GM12872 (cell line): Measurements from ENCODE around the gene DMP1.

Source experiments
- CTCF ChIP-seq: IDR thresholded peaks from 3 replicates; pipeline ENCODE4 v1.5.1; 2011; ENCODE audit warnings: low read depth, mild to moderate bottlenecking, low read length, moderate library complexity; ENCODE audit not compliant: insufficient read depth

The DMP1 gene

GRCh38 chr4:87649980-87650379 is at the start of gene DMP1:
DMP1 (plus strand) TSS chr4:87650280; CDS start chr4:87656493, 6,213 bp downstream.
- TF ChIP-seq CTCF: no peak

DNA sequence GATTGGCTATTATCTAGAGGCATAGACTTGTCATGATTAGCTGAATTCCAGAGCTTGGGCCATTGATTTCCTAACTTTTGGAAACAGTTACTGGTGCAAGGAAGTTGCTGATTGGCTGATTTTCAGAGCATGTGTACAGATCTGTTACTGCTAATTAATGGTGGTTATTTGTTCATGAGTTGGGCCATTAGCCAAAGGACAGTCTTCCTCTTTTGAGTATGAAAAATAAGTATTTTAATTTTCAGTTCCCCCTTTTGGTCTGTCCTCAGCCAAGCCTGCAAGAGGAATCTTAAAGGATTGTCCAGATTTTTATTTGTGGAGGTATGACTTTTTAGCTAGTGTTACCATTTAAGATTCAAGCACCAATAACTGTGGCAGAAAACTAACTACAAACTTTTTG is 48.7 kb upstream of the DMP1 start:
- no peak for TF ChIP-seq CTCF

DNA sequence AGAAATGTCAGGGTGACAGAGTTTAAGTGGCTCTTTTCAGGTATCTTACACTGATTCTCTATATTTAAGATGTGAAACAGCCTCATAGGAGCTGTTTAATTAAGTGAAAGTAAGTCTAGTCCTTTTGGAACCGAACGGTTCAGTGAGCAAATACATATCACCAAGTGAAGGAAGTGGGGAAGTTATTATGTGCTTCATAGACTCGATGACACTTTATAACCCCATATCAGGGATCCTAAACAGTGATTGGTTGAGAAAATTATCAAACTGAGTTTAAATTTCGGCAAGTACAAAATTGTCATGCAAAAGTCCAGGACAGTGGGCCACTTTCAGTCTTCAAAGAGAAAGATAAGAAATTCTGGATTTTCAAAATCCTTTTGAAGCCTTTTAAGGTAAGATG is 41.9 kb upstream of the DMP1 start, which contains the start of gene DSPP:
Gene DSPP, plus strand, starts transcription at position 301 of the 400 bp plus-strand sequence. CDS start 2,380 bp downstream, outside the sequence.
- TF ChIP-seq CTCF: no peak

GRCh38 chr4:87614292-87614890 is 35.7 kb upstream of the DMP1 start:
- TF ChIP-seq CTCF: no peak

- no peak for TF ChIP-seq CTCF
These were observed 33.8 kb upstream of the DMP1 start for GRCh38 chr4:87616268-87616667.

- no peak for TF ChIP-seq CTCF
These were observed 30.0 kb upstream of the DMP1 start for GRCh38 chr4:87620086-87620485.

- no peak for TF ChIP-seq CTCF
These were observed 29.6 kb upstream of the DMP1 start for GRCh38 chr4:87620491-87620890.

- no peak for TF ChIP-seq CTCF
These were observed 27.8 kb upstream of the DMP1 start for GRCh38 chr4:87622303-87622702.
